HL-60 (cell line): ENCODE measurements around the gene RBM15B.

Experiments
- GABPA ChIP-seq: IDR thresholded peaks from 2 replicates; pipeline ENCODE4 v1.6.1; 2012; ENCODE audit warnings: low read depth
- POLR2AphosphoS5 ChIP-seq: IDR thresholded peaks from 2 replicates; pipeline ENCODE4 v1.6.1; 2012; ENCODE audit warnings: low read depth
- SPI1 ChIP-seq: IDR thresholded peaks from 2 replicates; pipeline ENCODE4 v1.6.1; 2012; ENCODE audit warnings: low read depth, mild to moderate bottlenecking, borderline replicate concordance
- TF ChIP-seq, protein P1 (sequence below): IDR thresholded peaks from one replicate; pipeline ENCODE4 v1.5.1; 2011; ENCODE audit warnings: low read length, control low read depth, inconsistent platforms; ENCODE audit not compliant: insufficient read depth
- TF ChIP-seq, protein P2 (sequence below): IDR thresholded peaks from 2 replicates; pipeline ENCODE4 v1.6.1; 2012; ENCODE audit warnings: low read depth; ENCODE audit not compliant: insufficient replicate concordance

DNA sequence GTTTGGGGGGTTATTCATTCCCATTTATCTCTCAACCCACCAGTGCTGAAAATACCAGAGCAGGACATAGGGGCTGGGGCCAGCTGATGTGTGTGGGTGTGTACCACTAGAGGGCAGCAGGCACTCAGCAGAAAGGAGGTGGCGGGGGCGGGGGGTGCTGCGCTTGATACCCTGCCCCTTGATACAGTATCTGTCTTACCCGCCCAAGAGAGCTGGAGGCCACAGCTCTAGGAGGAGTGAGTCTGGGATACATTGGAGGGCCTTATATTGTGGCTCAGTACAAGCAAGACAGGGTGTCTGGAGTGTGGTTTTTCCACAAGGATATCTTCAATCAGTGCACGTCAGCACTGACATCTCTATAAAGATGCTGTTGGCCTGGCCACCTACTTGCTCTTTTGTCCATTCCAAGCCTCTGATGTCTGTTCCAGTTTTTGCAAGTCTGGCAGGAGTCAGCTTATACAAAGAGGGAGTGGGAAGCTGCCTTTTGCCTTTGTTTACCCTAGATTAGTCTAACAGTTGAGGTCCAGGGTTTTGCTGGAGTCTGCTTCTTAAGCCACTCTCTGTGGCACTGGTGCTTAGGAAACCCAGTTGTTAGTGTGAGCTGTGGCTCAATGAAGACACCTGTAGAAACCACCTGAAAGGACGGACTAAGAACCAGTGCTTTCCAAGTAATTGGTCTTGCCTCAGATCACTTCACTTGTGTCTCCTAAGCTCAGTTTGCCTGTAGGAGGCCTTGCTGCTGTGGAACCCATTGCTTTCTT lies 1.5 kb upstream of the RBM15B start:
- TF ChIP-seq, protein P1, sequence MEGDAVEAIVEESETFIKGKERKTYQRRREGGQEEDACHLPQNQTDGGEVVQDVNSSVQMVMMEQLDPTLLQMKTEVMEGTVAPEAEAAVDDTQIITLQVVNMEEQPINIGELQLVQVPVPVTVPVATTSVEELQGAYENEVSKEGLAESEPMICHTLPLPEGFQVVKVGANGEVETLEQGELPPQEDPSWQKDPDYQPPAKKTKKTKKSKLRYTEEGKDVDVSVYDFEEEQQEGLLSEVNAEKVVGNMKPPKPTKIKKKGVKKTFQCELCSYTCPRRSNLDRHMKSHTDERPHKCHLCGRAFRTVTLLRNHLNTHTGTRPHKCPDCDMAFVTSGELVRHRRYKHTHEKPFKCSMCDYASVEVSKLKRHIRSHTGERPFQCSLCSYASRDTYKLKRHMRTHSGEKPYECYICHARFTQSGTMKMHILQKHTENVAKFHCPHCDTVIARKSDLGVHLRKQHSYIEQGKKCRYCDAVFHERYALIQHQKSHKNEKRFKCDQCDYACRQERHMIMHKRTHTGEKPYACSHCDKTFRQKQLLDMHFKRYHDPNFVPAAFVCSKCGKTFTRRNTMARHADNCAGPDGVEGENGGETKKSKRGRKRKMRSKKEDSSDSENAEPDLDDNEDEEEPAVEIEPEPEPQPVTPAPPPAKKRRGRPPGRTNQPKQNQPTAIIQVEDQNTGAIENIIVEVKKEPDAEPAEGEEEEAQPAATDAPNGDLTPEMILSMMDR = no peak
- TF ChIP-seq POLR2AphosphoS5 (no peak; the same call in 1 of the 2 replicates), GABPA (no peak), SPI1 (no peak)
- TF ChIP-seq, protein P2, sequence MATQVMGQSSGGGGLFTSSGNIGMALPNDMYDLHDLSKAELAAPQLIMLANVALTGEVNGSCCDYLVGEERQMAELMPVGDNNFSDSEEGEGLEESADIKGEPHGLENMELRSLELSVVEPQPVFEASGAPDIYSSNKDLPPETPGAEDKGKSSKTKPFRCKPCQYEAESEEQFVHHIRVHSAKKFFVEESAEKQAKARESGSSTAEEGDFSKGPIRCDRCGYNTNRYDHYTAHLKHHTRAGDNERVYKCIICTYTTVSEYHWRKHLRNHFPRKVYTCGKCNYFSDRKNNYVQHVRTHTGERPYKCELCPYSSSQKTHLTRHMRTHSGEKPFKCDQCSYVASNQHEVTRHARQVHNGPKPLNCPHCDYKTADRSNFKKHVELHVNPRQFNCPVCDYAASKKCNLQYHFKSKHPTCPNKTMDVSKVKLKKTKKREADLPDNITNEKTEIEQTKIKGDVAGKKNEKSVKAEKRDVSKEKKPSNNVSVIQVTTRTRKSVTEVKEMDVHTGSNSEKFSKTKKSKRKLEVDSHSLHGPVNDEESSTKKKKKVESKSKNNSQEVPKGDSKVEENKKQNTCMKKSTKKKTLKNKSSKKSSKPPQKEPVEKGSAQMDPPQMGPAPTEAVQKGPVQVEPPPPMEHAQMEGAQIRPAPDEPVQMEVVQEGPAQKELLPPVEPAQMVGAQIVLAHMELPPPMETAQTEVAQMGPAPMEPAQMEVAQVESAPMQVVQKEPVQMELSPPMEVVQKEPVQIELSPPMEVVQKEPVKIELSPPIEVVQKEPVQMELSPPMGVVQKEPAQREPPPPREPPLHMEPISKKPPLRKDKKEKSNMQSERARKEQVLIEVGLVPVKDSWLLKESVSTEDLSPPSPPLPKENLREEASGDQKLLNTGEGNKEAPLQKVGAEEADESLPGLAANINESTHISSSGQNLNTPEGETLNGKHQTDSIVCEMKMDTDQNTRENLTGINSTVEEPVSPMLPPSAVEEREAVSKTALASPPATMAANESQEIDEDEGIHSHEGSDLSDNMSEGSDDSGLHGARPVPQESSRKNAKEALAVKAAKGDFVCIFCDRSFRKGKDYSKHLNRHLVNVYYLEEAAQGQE = no peak
